Trophoblast cell (in vitro differentiated cells and primary cell): ENCODE data around the gene TSSC4.

ENCODE experiments used
- DNase-seq, 2 donors: peaks; one replicate each; pipeline ENCODE4 v3.0.0-alpha.2; 2016
- H2AFZ ChIP-seq: 2 replicates; pipeline ENCODE4 v1.6.1; 2013; ENCODE audit warnings: low read length, moderate library complexity, mild to moderate bottlenecking; ENCODE audit not compliant: insufficient read depth, poor library complexity
- H2AK5ac ChIP-seq: 2 replicates; pipeline ENCODE4 v1.6.1; 2013; ENCODE audit warnings: mild to moderate bottlenecking, low read length
- H2BK120ac ChIP-seq: 2 replicates; pipeline ENCODE4 v1.6.1; 2013; ENCODE audit warnings: low read length, mild to moderate bottlenecking, moderate library complexity; ENCODE audit not compliant: insufficient read depth, poor library complexity
- H2BK12ac ChIP-seq: 2 replicates; pipeline ENCODE4 v1.6.1; 2013; ENCODE audit warnings: mild to moderate bottlenecking, low read length, moderate library complexity
- H2BK5ac ChIP-seq: 2 replicates; pipeline ENCODE4 v1.6.1; 2013; ENCODE audit warnings: low read length, low read depth, moderate library complexity, mild to moderate bottlenecking; ENCODE audit not compliant: poor library complexity
- H3K14ac ChIP-seq: 2 replicates; pipeline ENCODE4 v1.6.1; 2013; ENCODE audit warnings: mild to moderate bottlenecking, low read length
- H3K18ac ChIP-seq: 2 replicates; pipeline ENCODE4 v1.6.1; 2013; ENCODE audit warnings: mild to moderate bottlenecking, low read length
- H3K23ac ChIP-seq: 2 replicates; pipeline ENCODE4 v1.6.1; 2013; ENCODE audit warnings: low read length
- H3K27ac ChIP-seq: 2 replicates; pipeline ENCODE4 v1.5.1; 2013; ENCODE audit warnings: low read depth, mild to moderate bottlenecking, inconsistent platforms, low read length, moderate library complexity
- H3K27me3 ChIP-seq: 2 replicates; pipeline ENCODE4 v1.6.1; 2013; ENCODE audit warnings: inconsistent platforms, mild to moderate bottlenecking, low read length, moderate library complexity; ENCODE audit not compliant: insufficient read depth
- H3K36me3 ChIP-seq, 2 experiments: 1 replicate in 1 of 2; 2 replicates in 1 of 2; pipeline ENCODE4 v1.6.1; 2013; ENCODE audit warnings: low read length in 2 of 2, mild to moderate bottlenecking in 2 of 2, moderate library complexity in 1 of 2; ENCODE audit not compliant: insufficient read depth in 2 of 2, control insufficient read depth in 1 of 2
- H3K4ac ChIP-seq: 2 replicates; pipeline ENCODE4 v1.6.1; 2013; ENCODE audit warnings: low read depth, mild to moderate bottlenecking, low read length, moderate library complexity
- H3K4me1 ChIP-seq, 2 experiments: 1 replicate in 1 of 2; 2 replicates in 1 of 2; pipeline ENCODE4 v1.6.1; 2013; ENCODE audit warnings: low read length in 2 of 2, mild to moderate bottlenecking in 2 of 2, moderate library complexity in 1 of 2; ENCODE audit not compliant: insufficient read depth in 2 of 2, control insufficient read depth in 1 of 2
- H3K4me2 ChIP-seq: 2 replicates; pipeline ENCODE4 v1.6.1; 2013; ENCODE audit warnings: inconsistent platforms, mild to moderate bottlenecking, low read length, moderate library complexity
- H3K4me3 ChIP-seq: 2 replicates; pipeline ENCODE4 v1.5.1; 2013; ENCODE audit warnings: mild to moderate bottlenecking, low read depth, low read length, inconsistent platforms
- H3K79me1 ChIP-seq: one replicate; pipeline ENCODE4 v1.6.1; 2013; ENCODE audit warnings: low read length
- H3K79me2 ChIP-seq: 2 replicates; pipeline ENCODE4 v1.6.1; 2013; ENCODE audit warnings: low read length, mild to moderate bottlenecking; ENCODE audit not compliant: control insufficient read depth, insufficient read depth, poor library complexity
- H3K9ac ChIP-seq: 2 replicates; pipeline ENCODE4 v1.6.1; 2013; ENCODE audit warnings: mild to moderate bottlenecking, low read length
- H3K9me3 ChIP-seq: 2 replicates; pipeline ENCODE4 v1.6.1; 2013; ENCODE audit warnings: low read depth, mild to moderate bottlenecking, control low read depth, inconsistent platforms, low read length; ENCODE audit not compliant: insufficient read depth
- H4K12ac ChIP-seq: 2 replicates; pipeline ENCODE4 v1.6.1; 2013; ENCODE audit warnings: low read depth, mild to moderate bottlenecking, low read length, moderate library complexity
- H4K8ac ChIP-seq: 2 replicates; pipeline ENCODE4 v1.6.1; 2013; ENCODE audit warnings: low read depth, mild to moderate bottlenecking, low read length, moderate library complexity
- H4K91ac ChIP-seq: one replicate; pipeline ENCODE4 v1.6.1; 2013; ENCODE audit warnings: low read depth, mild to moderate bottlenecking, low read length, moderate library complexity
- WGBS: extraction: QIAGEN DNeasy Blood & Tissue Kit; methylation state at CpG from one replicate; pipeline ENCODE4 v1.1.7; 2013; ENCODE audit warnings: missing lambda C conversion rate; ENCODE audit not compliant: insufficient read length, insufficient coverage; ENCODE audit errors: extremely low coverage; 5-methylcytosine and 5-hydroxymethylcytosine counted together

Gene TSSC4

GRCh38 chr11:2435288-2436012, 34.9 kb downstream of the TSSC4 start:
- no peak overlapping the region for H3K4me3 ChIP-seq
- H2BK12ac ChIP-seq, result no peak overlapping the region
- no peak overlapping the region for H3K23ac ChIP-seq
- no peak overlapping the region for H3K14ac ChIP-seq
- no CpG with 5 or more reads among the region's 12 CpGs for WGBS
- H3K4ac ChIP-seq, result no peak overlapping the region
- H2AK5ac ChIP-seq, result no peak overlapping the region
- H2AFZ ChIP-seq, result no peak overlapping the region
- no peak for DNase-seq
- H4K91ac ChIP-seq, result no peak overlapping the region
- H3K27me3 ChIP-seq, result no peaks in the 10 kb centered on the region
- no peaks in the 10 kb centered on the region for H3K79me1 ChIP-seq
- peaks cover 21% of the 10 kb centered on the region for H3K9me3 ChIP-seq
- H3K79me2 ChIP-seq, result no peaks in the 10 kb centered on the region
- H2BK5ac ChIP-seq, result no peak overlapping the region
- no peak overlapping the region for H2BK120ac ChIP-seq
- no peaks in the 10 kb centered on the region for H3K36me3 ChIP-seq
- H4K8ac ChIP-seq, result no peak overlapping the region
- no peak overlapping the region for H3K18ac ChIP-seq
- no peak overlapping the region for H3K27ac ChIP-seq
- no peak overlapping the region for H4K12ac ChIP-seq
- H3K4me2 ChIP-seq, result no peak overlapping the region
- H3K9ac ChIP-seq, result no peak overlapping the region
- no peaks in the 10 kb centered on the region for H3K4me1 ChIP-seq

GRCh38 chr11:2436013-2436520, 35.5 kb downstream of the TSSC4 start:
- no CpG with 5 or more reads among the region's 10 CpGs for WGBS
- no peak overlapping the region for H4K8ac ChIP-seq

GRCh38 chr11:2436521-2437031, 36.0 kb downstream of the TSSC4 start:
- Histone ChIP-seq H3K9ac (no peak overlapping the region), H3K79me2 (no peaks in the 10 kb centered on the region), H3K79me1 (no peaks in the 10 kb centered on the region), H3K23ac (no peak overlapping the region), H3K4me2 (no peak overlapping the region), H3K4ac (no peak overlapping the region), H3K14ac (no peak overlapping the region), H4K12ac (no peak overlapping the region), H3K27me3 (no peaks in the 10 kb centered on the region), H3K18ac (no peak overlapping the region), H2BK5ac (no peak overlapping the region), H3K9me3 (peaks cover 17% of the 10 kb centered on the region), H2AFZ (no peak overlapping the region), H2BK12ac (no peak overlapping the region), H3K4me1 (no peaks in the 10 kb centered on the region), H2AK5ac (no peak overlapping the region), H2BK120ac (no peak overlapping the region), H3K27ac (no peak overlapping the region), H4K91ac (no peak overlapping the region), H3K36me3 (no peaks in the 10 kb centered on the region), H3K4me3 (no peak overlapping the region), H4K8ac (no peak overlapping the region)
- DNase-seq, result no peak
- WGBS, result no CpG with 5 or more reads among the region's 13 CpGs

More at GRCh38 chr11:2436013-2436520, 35.5 kb downstream of the TSSC4 start:
- Histone ChIP-seq H2BK120ac (no peak overlapping the region), H2AK5ac (no peak overlapping the region), H3K27me3 (no peaks in the 10 kb centered on the region), H3K27ac (no peak overlapping the region), H3K36me3 (no peaks in the 10 kb centered on the region), H3K23ac (no peak overlapping the region), H3K9ac (no peak overlapping the region), H3K9me3 (peaks cover 17% of the 10 kb centered on the region), H3K4me2 (no peak overlapping the region), H2BK5ac (no peak overlapping the region), H3K14ac (no peak overlapping the region), H3K79me2 (no peaks in the 10 kb centered on the region), H3K79me1 (no peaks in the 10 kb centered on the region), H3K4me1 (no peaks in the 10 kb centered on the region), H2BK12ac (no peak overlapping the region), H3K18ac (no peak overlapping the region), H4K91ac (no peak overlapping the region), H3K4ac (no peak overlapping the region), H3K4me3 (no peak overlapping the region), H2AFZ (no peak overlapping the region), H4K12ac (no peak overlapping the region)
- no peak for DNase-seq

GRCh38 chr11:2437516-2437915, 37.0 kb downstream of the TSSC4 start:
- Histone ChIP-seq H3K4ac (no peak overlapping the region), H2BK12ac (no peak overlapping the region), H3K4me2 (no peak overlapping the region), H3K27me3 (no peaks in the 10 kb centered on the region), H3K79me1 (no peaks in the 10 kb centered on the region), H3K36me3 (no peaks in the 10 kb centered on the region), H2BK5ac (no peak overlapping the region), H3K14ac (no peak overlapping the region), H4K8ac (no peak overlapping the region), H3K9ac (no peak overlapping the region), H3K23ac (no peak overlapping the region), H3K9me3 (peaks cover 17% of the 10 kb centered on the region), H3K27ac (no peak overlapping the region), H3K18ac (no peak overlapping the region), H4K91ac (no peak overlapping the region), H3K4me1 (no peaks in the 10 kb centered on the region), H2AK5ac (no peak overlapping the region), H4K12ac (no peak overlapping the region), H2BK120ac (no peak overlapping the region), H3K4me3 (peak overlapping the region; percentile 30), H2AFZ (no peak overlapping the region), H3K79me2 (no peaks in the 10 kb centered on the region)
- WGBS, result no CpG with 5 or more reads among the region's 4 CpGs
- no peak for DNase-seq
